HCT116 (cell line): ENCODE results near the gene TMEM54. TPM values are rescaled to one million over a fixed set of nuclear protein-coding genes. Genes with fewer than 3 reads are reported as not detected.
A peak's percentile ranks its signal among the peaks of the same experiment; 100 is the strongest.

Experiments used
- ATAC-seq: fragments of 200-7000 bp; cut with Tn5 transposase; 2 replicates; pipeline ENCODE4 v1.9.1; 2020; ENCODE audit warnings: mild to moderate bottlenecking, moderate library complexity
- BruUV-seq: library from RNA; stranded (reverse); fragments of 400-500 nt; replicated peaks from 2 replicates; lab custom pipeline; 2021; lab: Mats Ljungman, UMichigan
- CTCF ChIA-PET: fragments of 300-600 bp; sonication (Branson Sonifier 250); formaldehyde crosslinking; loops from one replicate; lab custom pipeline; 2021; ENCODE audit warnings: antibody characterized with exemption; lab: Charles Lee
- POLR2A ChIA-PET: fragments of 300-600, 350-600 bp; sonication (Branson Sonifier 250); formaldehyde crosslinking; loops from one replicate; lab custom pipeline; 2021; ENCODE audit warnings: antibody characterized with exemption; lab: Charles Lee
- RAD21 ChIA-PET, 2 experiments: fragments of 300-600 bp; sonication (Branson Sonifier 250); formaldehyde crosslinking; loops; one replicate each; lab custom pipeline; 2023; ENCODE audit warnings: low total read pairs in 2 of 2; ENCODE audit not compliant: uncharacterized antibody in 2 of 2, unreplicated experiment in 2 of 2, low non-redundant PET in 1 of 2; lab: Charles Lee
- DNase-seq: peaks from one replicate; pipeline ENCODE4 v3.0.0-alpha.2; 2010; ENCODE audit warnings: low read depth, low spot score
- H2AFZ ChIP-seq: fragments of 200-600 bp; shearing (Covaris generic), sonication (generic); 2 replicates; pipeline ENCODE4 v1.6.1; 2017; ENCODE audit warnings: low read depth, mixed run types, mixed read lengths, antibody characterized with exemption, low read length; ENCODE audit not compliant: poor library complexity, severe bottlenecking
- H3K27ac ChIP-seq: 2 replicates; pipeline ENCODE4 v1.5.1; 2012; ENCODE audit warnings: low read depth, low read length
- H3K27me3 ChIP-seq: fragments of 200-600 bp; sonication (generic); 2 replicates; pipeline ENCODE4 v1.6.1; 2016; ENCODE audit warnings: mixed run types, low read length, mixed read lengths; ENCODE audit not compliant: insufficient read depth
- H3K36me3 ChIP-seq, 2 experiments: fragments of 200-500 bp in 1 of 2; fragments of 200-600 bp in 1 of 2; sonication (Bioruptor generic) in 1 of 2; sonication (generic) in 1 of 2; 2 replicates each; pipeline versions ENCODE4 v1.5.1 to v1.6.1; 2014 to 2016; ENCODE audit warnings: low read length in 2 of 2, inconsistent platforms in 1 of 2, mixed read lengths in 1 of 2, mixed run types in 1 of 2; ENCODE audit not compliant: insufficient read depth in 2 of 2, control insufficient read depth in 1 of 2
- H3K4me1 ChIP-seq, 2 experiments: fragments of 200-600 bp in 1 of 2; sonication (generic) in 1 of 2; 2 replicates each; pipeline versions ENCODE4 v1.5.1 to v1.6.1; 2012 to 2017; ENCODE audit warnings: low read length in 2 of 2, inconsistent platforms in 1 of 2, mild to moderate bottlenecking in 1 of 2, mixed read lengths in 1 of 2, mixed run types in 1 of 2, moderate library complexity in 1 of 2; ENCODE audit not compliant: insufficient read depth in 2 of 2, control insufficient read depth in 1 of 2
- H3K4me2 ChIP-seq: fragments of 200-600 bp; sonication (generic); 2 replicates; pipeline ENCODE4 v1.6.1; 2017; ENCODE audit warnings: mixed run types, low read length, mixed read lengths
- H3K4me3 ChIP-seq, 2 experiments: fragments of 200-600 bp in 1 of 2; sonication (generic) in 1 of 2; replicated peaks in 1 of 2; 2 replicates each; pipeline ENCODE4 v1.5.1; 2011 to 2016; ENCODE audit warnings: low read length in 2 of 2, control low read depth in 1 of 2, low read depth in 1 of 2, mild to moderate bottlenecking in 1 of 2, mixed read lengths in 1 of 2, mixed run types in 1 of 2
- H3K79me2 ChIP-seq: fragments of 200-600 bp; sonication (generic); 2 replicates; pipeline ENCODE4 v1.6.1; 2017; ENCODE audit warnings: mild to moderate bottlenecking, mixed run types, low read length, moderate library complexity, mixed read lengths; ENCODE audit not compliant: insufficient read depth
- H3K9ac ChIP-seq: fragments of 200-600 bp; sonication (generic); 2 replicates; pipeline ENCODE4 v1.6.1; 2016; ENCODE audit warnings: low read length, mixed read lengths
- H3K9me2 ChIP-seq: fragments of 200-600 bp; sonication (generic), shearing (Covaris generic); 2 replicates; pipeline ENCODE4 v1.6.1; 2017; ENCODE audit warnings: mixed run types, mild to moderate bottlenecking, moderate library complexity; ENCODE audit not compliant: insufficient read depth
- H3K9me3 ChIP-seq, 2 experiments: fragments of 200-500 bp in 1 of 2; fragments of 200-600 bp in 1 of 2; sonication (Bioruptor generic) in 1 of 2; sonication (generic) in 1 of 2; 2 replicates each; pipeline ENCODE4 v1.6.1; 2014 to 2017; ENCODE audit warnings: low read length in 2 of 2, mixed read lengths in 2 of 2, inconsistent platforms in 1 of 2, low read depth in 1 of 2, mild to moderate bottlenecking in 1 of 2, mixed run types in 1 of 2, moderate library complexity in 1 of 2; ENCODE audit not compliant: control insufficient read depth in 1 of 2, insufficient read depth in 1 of 2
- H4K20me1 ChIP-seq: fragments of 200-600 bp; sonication (generic), shearing (Covaris generic); 2 replicates; pipeline ENCODE4 v1.6.1; 2017; ENCODE audit warnings: mixed run types, mild to moderate bottlenecking, moderate library complexity; ENCODE audit not compliant: insufficient read depth
- CBX3 ChIP-seq: IDR thresholded peaks from 2 replicates; pipeline ENCODE4 v1.6.1; 2012; ENCODE audit warnings: low read depth
- EGR1 ChIP-seq: IDR thresholded peaks from 2 replicates; pipeline ENCODE4 v1.6.1; 2012; ENCODE audit warnings: low read depth
- EZH2phosphoT487 ChIP-seq: fragments of 200-600 bp; IDR thresholded peaks from 2 replicates; pipeline ENCODE4 v1.6.1; 2018; ENCODE audit warnings: antibody characterized with exemption, borderline replicate concordance
- FOSL1 ChIP-seq: IDR thresholded peaks from 2 replicates; pipeline ENCODE4 v1.6.1; 2012; ENCODE audit warnings: low read depth
- JUND ChIP-seq: IDR thresholded peaks from 2 replicates; pipeline ENCODE4 v1.6.1; 2012
- intact Hi-C: fragments of 100-400 bp; cut with micrococcal nuclease; formaldehyde crosslinking; loops from 2 replicates; pipeline ENCODE4 v1.10.0; 2022
- total RNA-seq: library from RNA; stranded (reverse); gene quantifications from one replicate; pipeline ENCODE4 v1.2.1, GENCODE V29; 2021; ENCODE audit not compliant: unreplicated experiment
- TF ChIP-seq, protein P1 (sequence below): IDR thresholded peaks from 2 replicates; pipeline ENCODE4 v1.6.1; 2012

TMEM54 gene
- total RNA-seq, 1 experiment from 2014 or later = 121 TPM

DNA sequence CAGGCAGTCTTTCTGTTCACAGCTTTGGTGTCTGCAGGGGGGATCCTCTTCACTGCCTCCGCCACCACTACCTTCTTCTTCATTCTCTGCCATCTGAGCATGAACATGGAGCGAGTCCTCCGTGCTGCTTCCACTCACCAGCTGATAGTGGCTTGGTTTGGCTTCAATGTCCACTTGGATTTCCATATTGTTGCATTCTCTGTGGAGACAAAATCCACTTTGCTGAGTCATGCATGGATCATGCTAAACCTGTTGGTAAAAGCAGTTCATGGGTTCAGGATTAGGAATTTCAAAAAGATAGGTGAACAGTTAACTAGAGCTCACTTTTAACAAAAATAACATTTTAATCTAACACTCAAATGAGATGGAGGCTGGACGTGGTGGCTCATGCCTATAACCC is 35.9 kb upstream of the TMEM54 start (continued):
- TF ChIP-seq, protein P1, sequence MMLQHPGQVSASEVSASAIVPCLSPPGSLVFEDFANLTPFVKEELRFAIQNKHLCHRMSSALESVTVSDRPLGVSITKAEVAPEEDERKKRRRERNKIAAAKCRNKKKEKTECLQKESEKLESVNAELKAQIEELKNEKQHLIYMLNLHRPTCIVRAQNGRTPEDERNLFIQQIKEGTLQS = no peak
- TF ChIP-seq EGR1 = no peak

DNA sequence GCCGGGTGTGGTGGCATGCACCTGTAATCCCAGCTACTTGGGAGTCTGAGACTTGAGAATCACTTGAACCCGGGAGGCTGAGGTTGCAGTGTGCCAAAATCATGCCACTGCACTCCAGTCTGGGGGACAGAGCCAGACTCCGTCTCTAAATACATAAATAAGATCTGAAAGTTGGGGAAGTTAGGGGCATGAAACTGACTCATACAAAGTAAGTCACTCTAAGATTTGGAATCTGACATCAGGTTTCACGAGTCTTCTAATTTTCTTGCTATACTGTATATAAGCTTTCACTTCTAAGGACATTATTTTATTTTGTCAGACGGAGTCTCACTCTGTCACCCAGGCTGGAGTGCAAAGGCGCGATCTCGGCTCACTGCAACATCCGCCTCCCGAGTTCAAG is 33.3 kb upstream of the TMEM54 start:
- CTCF ChIA-PET = interaction anchor here (1.5 to 5.7 kb wide), 4 partner anchors 72 to 152 kb away, joined by 3 to 41 read pairs (median 24); no protein-coding TSS in a partner anchor
- no peak overlapping the region for H2AFZ ChIP-seq
- no TSS peak for BruUV-seq
- no peaks in the 10 kb centered on the region for H3K27me3 ChIP-seq
- peaks cover 12 to 19% of the 10 kb centered on the region in 2 experiments; a peak in 3 of 4 replicates for H3K4me1 ChIP-seq
- TF ChIP-seq EZH2phosphoT487 = no peak
- 0 out of 2 replicates have a peak, but pooled peaks have one; percentile 2 for TF ChIP-seq EGR1
- POLR2A ChIA-PET = no interaction called here
- H3K79me2 ChIP-seq = no peaks in the 10 kb centered on the region
- peaks cover 0 to 9% of the 10 kb centered on the region in 2 experiments; a peak in 2 of 4 replicates for H3K36me3 ChIP-seq
- no peak for ATAC-seq
- no peak overlapping the region for H3K9ac ChIP-seq
- intact Hi-C loops = no loop called here
- no peaks in the 10 kb centered on the region for H3K9me2 ChIP-seq
- H4K20me1 ChIP-seq = no peaks in the 10 kb centered on the region
- no peak for DNase-seq
- H3K4me2 ChIP-seq = no peak overlapping the region
- no peaks in the 10 kb centered on the region for H3K9me3 ChIP-seq
- no peak overlapping the region for H3K4me3 ChIP-seq
- peak overlapping the region; percentile 16 for H3K27ac ChIP-seq
- RAD21 ChIA-PET = interaction anchor here (0.6 to 1.8 kb wide), 2 partner anchors 8 to 73 kb away, joined by 3 to 10 read pairs; no protein-coding TSS in a partner anchor

DNA sequence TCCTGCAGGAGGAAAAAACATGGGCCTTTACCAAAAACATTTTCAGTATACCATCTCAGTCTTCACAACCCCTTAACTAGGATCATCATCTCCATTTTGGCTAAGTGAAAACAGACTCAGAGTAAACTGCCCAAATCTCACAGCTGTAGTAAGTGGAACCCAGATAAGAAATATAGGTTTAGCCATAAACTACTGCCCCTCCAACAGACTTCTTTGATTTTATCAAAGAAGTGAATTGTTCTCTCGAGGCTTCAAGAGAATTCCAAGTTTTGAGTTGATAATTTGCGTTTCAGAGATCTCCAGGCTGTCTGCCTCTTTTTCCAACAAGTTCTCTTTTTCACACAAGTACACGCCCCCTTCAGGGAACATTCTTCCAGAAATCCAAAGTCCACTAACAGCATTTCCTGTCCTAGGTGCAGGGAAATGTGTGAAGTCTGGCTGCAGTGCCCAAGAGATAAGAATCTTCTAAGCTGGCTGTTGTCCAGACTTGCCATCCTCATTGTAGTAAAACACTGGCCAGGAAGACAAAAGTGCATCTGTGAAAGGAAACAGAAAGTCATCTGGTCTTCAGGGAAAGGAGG is 32.6 kb upstream of the TMEM54 start:
- H3K9me2 ChIP-seq = no peaks in the 10 kb centered on the region
- H3K27me3 ChIP-seq = no peaks in the 10 kb centered on the region
- H3K9ac ChIP-seq = no peak overlapping the region
- no peak overlapping the region for H3K4me3 ChIP-seq
- peaks cover 0 to 9% of the 10 kb centered on the region in 2 experiments; a peak in 2 of 4 replicates for H3K36me3 ChIP-seq
- ATAC-seq (peak; percentile 46), DNase-seq (no peak)
- no peak overlapping the region for H2AFZ ChIP-seq
- H3K4me2 ChIP-seq = peak overlapping the region; percentile 38
- ChIA-PET RAD21 (interaction anchor here (0.7 to 2.6 kb wide), 6 partner anchors 58 to 153 kb away, joined by 3 to 10 read pairs (median 5); no protein-coding TSS in a partner anchor), POLR2A (no interaction called here), CTCF (interaction anchor here (0.7 to 5.7 kb wide), 9 partner anchors 11 to 155 kb away, joined by 3 to 41 read pairs (median 5); partner anchors contain the start of gene RNF19B)
- peak overlapping the region; percentile 16 for H3K27ac ChIP-seq
- no TSS peak for BruUV-seq
- no peaks in the 10 kb centered on the region for H3K79me2 ChIP-seq
- H4K20me1 ChIP-seq = no peaks in the 10 kb centered on the region
- no peaks in the 10 kb centered on the region for H3K9me3 ChIP-seq
- intact Hi-C loops = loop anchor here (1.0 kb wide), 3 partner anchors 73 to 152 kb away; no protein-coding TSS in a partner anchor
- TF ChIP-seq JUND (peak; percentile 23; the same call in 1 of the 2 replicates), EZH2phosphoT487 (no peak), CBX3 (no peak), FOSL1 (0 out of 2 replicates have a peak, but pooled peaks have one; percentile 12), EGR1 (0 out of 2 replicates have a peak, but pooled peaks have one; percentile 6)
- peaks cover 12 to 19% of the 10 kb centered on the region in 2 experiments; a peak in 3 of 4 replicates for H3K4me1 ChIP-seq
